Measurements from ENCODE around the gene EBF4.
A peak's percentile ranks its signal among the peaks of the same experiment; 100 is the strongest.

Gene EBF4

DNA sequence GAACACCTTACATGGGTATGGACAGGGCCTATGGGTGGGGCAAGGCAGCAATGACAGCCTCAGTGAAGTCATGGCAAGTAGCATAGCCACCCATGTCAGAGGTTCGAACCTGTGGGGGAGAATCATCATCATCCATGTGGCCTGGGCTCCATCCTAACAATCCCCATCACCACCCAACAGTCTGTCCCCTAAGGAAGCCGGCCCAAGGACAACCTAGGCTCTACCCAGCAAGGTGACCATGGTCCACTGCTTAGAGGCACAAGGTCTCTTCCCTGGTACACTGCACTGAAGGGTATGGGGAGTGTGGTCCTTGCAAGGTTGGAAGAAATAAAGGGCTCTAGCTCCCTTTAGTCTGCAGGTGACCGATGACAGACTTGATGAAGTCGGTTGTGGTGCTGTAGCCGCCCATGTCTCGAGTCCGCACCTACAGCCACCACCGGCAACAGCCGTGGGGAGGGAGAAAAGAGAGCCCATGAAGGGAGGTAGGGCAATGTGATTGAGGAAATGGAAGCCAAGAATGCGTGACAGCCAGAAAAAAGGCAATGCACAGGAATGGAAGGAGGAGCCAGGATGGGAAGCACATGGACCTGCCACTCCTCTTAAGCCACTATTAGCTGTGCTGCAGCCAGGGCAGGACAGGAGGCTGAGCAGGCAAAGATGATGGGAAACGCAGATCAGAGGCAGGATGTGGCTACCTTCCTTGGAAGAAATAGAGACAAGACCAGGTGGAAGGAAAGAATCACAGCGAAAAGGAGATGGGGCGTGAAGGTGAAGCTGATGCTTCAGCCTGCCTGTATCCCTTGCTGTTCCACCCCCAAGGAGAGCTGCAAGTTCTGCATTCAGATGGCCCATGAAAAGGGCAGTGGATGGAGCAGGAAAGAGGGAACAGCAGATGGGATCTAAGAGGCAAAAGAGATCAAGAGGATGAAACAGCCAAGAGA lies 33.9 kb upstream of the EBF4 start:
- Histone ChIP-seq H3K9ac (ENCODE audit: low read length) (no peak overlapping the region), H3K4me3 (ENCODE audit: low read length) (no peak overlapping the region), H3K27me3 (ENCODE audit: low read depth, low read length) (no peaks in the 10 kb centered on the region), H3K4me1 (ENCODE audit: low read length) (peaks cover 18% of the 10 kb centered on the region), H3K27ac (ENCODE audit: low read length) (no peak overlapping the region), H3K36me3 (replicated peaks; ENCODE audit: low read depth, low read length) (peaks cover 73% of the 10 kb centered on the region), H3K79me2 (ENCODE audit: low read length) (peaks cover 47% of the 10 kb centered on the region), H4K20me1 (ENCODE audit: insufficient read depth, low read length) (peaks cover 57% of the 10 kb centered on the region), H2AFZ (ENCODE audit: low read depth, low read length) (no peak overlapping the region), H3K4me2 (ENCODE audit: low read length) (no peak overlapping the region), H3K9me3 (ENCODE audit: insufficient read depth, low read length) (no peaks in the 10 kb centered on the region)
- no peak for TF ChIP-seq EZH2phosphoT487 (IDR thresholded peaks at IDR 0.05; ENCODE audit: low read depth)
- TF ChIP-seq, protein P1, sequence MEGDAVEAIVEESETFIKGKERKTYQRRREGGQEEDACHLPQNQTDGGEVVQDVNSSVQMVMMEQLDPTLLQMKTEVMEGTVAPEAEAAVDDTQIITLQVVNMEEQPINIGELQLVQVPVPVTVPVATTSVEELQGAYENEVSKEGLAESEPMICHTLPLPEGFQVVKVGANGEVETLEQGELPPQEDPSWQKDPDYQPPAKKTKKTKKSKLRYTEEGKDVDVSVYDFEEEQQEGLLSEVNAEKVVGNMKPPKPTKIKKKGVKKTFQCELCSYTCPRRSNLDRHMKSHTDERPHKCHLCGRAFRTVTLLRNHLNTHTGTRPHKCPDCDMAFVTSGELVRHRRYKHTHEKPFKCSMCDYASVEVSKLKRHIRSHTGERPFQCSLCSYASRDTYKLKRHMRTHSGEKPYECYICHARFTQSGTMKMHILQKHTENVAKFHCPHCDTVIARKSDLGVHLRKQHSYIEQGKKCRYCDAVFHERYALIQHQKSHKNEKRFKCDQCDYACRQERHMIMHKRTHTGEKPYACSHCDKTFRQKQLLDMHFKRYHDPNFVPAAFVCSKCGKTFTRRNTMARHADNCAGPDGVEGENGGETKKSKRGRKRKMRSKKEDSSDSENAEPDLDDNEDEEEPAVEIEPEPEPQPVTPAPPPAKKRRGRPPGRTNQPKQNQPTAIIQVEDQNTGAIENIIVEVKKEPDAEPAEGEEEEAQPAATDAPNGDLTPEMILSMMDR (IDR thresholded peaks at IDR 0.05; ENCODE audit: low read depth, low read length) = no peak

DNA sequence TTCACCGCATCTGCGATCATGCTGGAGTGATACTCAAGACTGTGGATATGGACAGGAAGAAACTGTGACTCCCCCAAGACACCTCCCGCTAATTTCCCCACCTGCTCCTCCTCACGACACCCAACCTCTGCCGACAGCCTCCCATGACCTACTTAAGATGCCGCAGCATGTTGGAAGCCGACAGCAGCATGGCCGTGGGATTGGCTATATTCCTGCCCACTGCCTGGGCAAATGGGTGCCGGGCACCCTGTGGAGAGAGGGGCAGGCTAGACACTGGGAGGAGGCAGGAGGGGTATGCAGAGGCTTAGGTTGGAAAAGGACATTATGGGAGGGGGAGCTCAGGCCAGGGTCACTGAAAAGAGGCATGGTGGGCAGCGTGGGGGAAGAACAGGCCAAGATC lies 33.0 kb upstream of the EBF4 start:
- Histone ChIP-seq H4K20me1 (ENCODE audit: insufficient read depth, low read length) (peaks cover 49% of the 10 kb centered on the region), H2AFZ (ENCODE audit: low read depth, low read length) (no peak overlapping the region), H3K27ac (ENCODE audit: low read length) (no peak overlapping the region), H3K4me1 (ENCODE audit: low read length) (peaks cover 11% of the 10 kb centered on the region), H3K27me3 (ENCODE audit: low read depth, low read length) (no peaks in the 10 kb centered on the region), H3K4me2 (ENCODE audit: low read length) (no peak overlapping the region), H3K4me3 (ENCODE audit: low read length) (no peak overlapping the region), H3K9me3 (ENCODE audit: insufficient read depth, low read length) (no peaks in the 10 kb centered on the region), H3K79me2 (ENCODE audit: low read length) (peaks cover 46% of the 10 kb centered on the region), H3K36me3 (replicated peaks; ENCODE audit: low read depth, low read length) (peaks cover 64% of the 10 kb centered on the region), H3K9ac (ENCODE audit: low read length) (no peak overlapping the region)
- TF ChIP-seq, protein P1 (IDR thresholded peaks at IDR 0.05; ENCODE audit: low read depth, low read length) = no peak
- no peak for TF ChIP-seq EZH2phosphoT487 (IDR thresholded peaks at IDR 0.05; ENCODE audit: low read depth)

DNA sequence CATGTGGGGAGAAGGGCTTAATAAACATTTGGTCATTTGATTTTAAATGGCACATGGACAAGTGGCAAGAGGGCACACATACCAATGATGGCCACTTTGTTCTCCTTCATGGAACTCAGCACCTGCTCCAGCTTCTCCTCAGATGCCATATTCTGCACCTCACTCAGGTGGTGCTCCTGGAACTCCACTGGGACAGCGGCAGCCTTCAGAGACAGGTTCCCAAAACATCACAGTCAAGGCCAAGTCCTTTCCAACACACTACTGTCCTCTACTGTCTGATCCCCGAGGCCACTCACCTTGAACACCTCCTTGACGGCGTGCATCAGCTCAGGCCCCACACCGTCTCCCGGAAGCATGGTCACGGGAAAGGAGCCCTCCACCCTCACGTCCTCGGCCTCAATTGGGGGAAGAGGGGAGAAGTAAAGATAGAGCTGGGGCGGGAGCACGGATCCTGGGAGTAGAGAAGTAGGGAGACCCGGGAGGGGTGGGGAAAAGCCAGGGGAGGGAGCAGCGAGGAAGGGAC lies 29.2 kb upstream of the EBF4 start:
- H3K4me2 ChIP-seq (ENCODE audit: low read length) = peak overlapping the region; percentile 88
- H3K9me3 ChIP-seq (ENCODE audit: insufficient read depth, low read length) = no peaks in the 10 kb centered on the region
- no peak overlapping the region; the same call in 1 of the 2 replicates for H2AFZ ChIP-seq (ENCODE audit: low read depth, low read length)
- 0 out of 2 replicates have a peak overlapping the region, but pooled peaks have one; percentile 18 for H3K27ac ChIP-seq (ENCODE audit: low read length)
- H3K36me3 ChIP-seq (replicated peaks; ENCODE audit: low read depth, low read length) = peaks cover 28% of the 10 kb centered on the region
- H3K27me3 ChIP-seq (ENCODE audit: low read depth, low read length) = no peaks in the 10 kb centered on the region
- peaks cover 18% of the 10 kb centered on the region for H3K79me2 ChIP-seq (ENCODE audit: low read length)
- H4K20me1 ChIP-seq (ENCODE audit: insufficient read depth, low read length) = 0 out of 2 replicates have a peak, but pooled peaks cover 10% of the 10 kb centered on the region
- no peak for TF ChIP-seq EZH2phosphoT487 (IDR thresholded peaks at IDR 0.05; ENCODE audit: low read depth)
- TF ChIP-seq, protein P1 (IDR thresholded peaks at IDR 0.05; ENCODE audit: low read depth, low read length) = no peak
- H3K9ac ChIP-seq (ENCODE audit: low read length) = peak overlapping the region; percentile 84
- H3K4me3 ChIP-seq (ENCODE audit: low read length) = peak overlapping the region; percentile 89
- peaks cover 11% of the 10 kb centered on the region for H3K4me1 ChIP-seq (ENCODE audit: low read length)
